A673 (cell line): ENCODE measurements around the gene LPP. TPM values are rescaled to one million over a fixed set of nuclear protein-coding genes. Genes with fewer than 3 reads are reported as not detected.

Source experiments
- BruUV-seq: library from RNA; stranded (reverse); fragments of 400-500 nt; replicated peaks from 2 replicates; lab custom pipeline; 2021; lab: Mats Ljungman, UMichigan
- CTCF ChIA-PET: fragments of 300-600 bp; sonication (Branson Sonifier 250); formaldehyde crosslinking; loops from one replicate; lab custom pipeline; 2022; ENCODE audit warnings: antibody characterized with exemption; lab: Charles Lee
- POLR2A ChIA-PET: fragments of 300-600 bp; sonication (Branson Sonifier 250); formaldehyde crosslinking; loops from one replicate; lab custom pipeline; 2022; ENCODE audit warnings: antibody characterized with exemption; ENCODE audit not compliant: low non-redundant PET; lab: Charles Lee
- DNase-seq: peaks from one replicate; pipeline ENCODE4 v3.0.0-alpha.2; 2015; ENCODE audit warnings: low spot score
- H3K27ac ChIP-seq: fragments of 200-600 bp; sonication (generic); 2 replicates; pipeline ENCODE4 v1.5.1; 2016; ENCODE audit warnings: mixed run types, low read depth, mild to moderate bottlenecking, mixed read lengths, antibody characterized with exemption, low read length; ENCODE audit not compliant: poor library complexity, severe bottlenecking
- H3K27me3 ChIP-seq: fragments of 200-600 bp; sonication (generic); replicated peaks from 2 replicates; pipeline ENCODE4 v1.6.1; 2017; ENCODE audit warnings: mixed run types, low read depth, mild to moderate bottlenecking, mixed read lengths, antibody characterized with exemption, low read length; ENCODE audit not compliant: insufficient read depth, poor library complexity
- H3K36me3 ChIP-seq: fragments of 200-600 bp; sonication (generic); 2 replicates; pipeline ENCODE4 v1.6.1; 2016; ENCODE audit warnings: mixed run types, mild to moderate bottlenecking, mixed read lengths, antibody characterized with exemption, low read length; ENCODE audit not compliant: insufficient read depth, poor library complexity, severe bottlenecking
- H3K4me1 ChIP-seq: fragments of 200-600 bp; sonication (generic); 2 replicates; pipeline ENCODE4 v1.6.1; 2017; ENCODE audit warnings: mixed run types, mild to moderate bottlenecking, mixed read lengths, antibody characterized with exemption, low read length; ENCODE audit not compliant: insufficient read depth, poor library complexity, severe bottlenecking
- H3K4me3 ChIP-seq: fragments of 200-600 bp; sonication (generic); 2 replicates; pipeline ENCODE4 v1.5.1; 2016; ENCODE audit warnings: low read depth, mixed run types, mild to moderate bottlenecking, mixed read lengths, low read length; ENCODE audit not compliant: poor library complexity, severe bottlenecking
- H3K9me3 ChIP-seq: fragments of 200-600 bp; sonication (generic); 2 replicates; pipeline ENCODE4 v1.6.1; 2016; ENCODE audit warnings: mixed run types, low read depth, mild to moderate bottlenecking, mixed read lengths, antibody characterized with exemption, low read length; ENCODE audit not compliant: poor library complexity, severe bottlenecking
- CTCF ChIP-seq: fragments of 300-800, 200-600 bp; sonication (generic); conservative IDR thresholded peaks from 2 replicates; pipeline ENCODE4 v1.5.1; 2017; ENCODE audit warnings: low read depth, mild to moderate bottlenecking, antibody characterized with exemption, low read length, moderate library complexity, mixed read lengths
- EZH2 ChIP-seq: fragments of 200-600 bp; sonication (generic); IDR thresholded peaks from 2 replicates; pipeline ENCODE4 v1.6.1; 2017; ENCODE audit warnings: borderline replicate concordance, low read depth, mild to moderate bottlenecking, mixed read lengths, antibody characterized with exemption, low read length; ENCODE audit not compliant: poor library complexity, severe bottlenecking
- intact Hi-C: fragments of 100-400 bp; cut with micrococcal nuclease; formaldehyde crosslinking; loops from one replicate; pipeline ENCODE4 v1.10.0; 2022; ENCODE audit not compliant: unreplicated experiment
- total RNA-seq: library from RNA; stranded (reverse); gene quantifications from 2 replicates; pipeline ENCODE4 v1.2.3, GENCODE V29; 2021

The LPP gene
- total RNA-seq, 1 experiment from 2014 or later, result 39.7 TPM

GRCh38 chr3:188889054-188889491 is 735.1 kb downstream of the LPP start:
- Histone ChIP-seq H3K4me1 (no peaks in the 10 kb centered on the region), H3K27me3 (no peaks in the 10 kb centered on the region), H3K36me3 (no peaks in the 10 kb centered on the region), H3K9me3 (no peaks in the 10 kb centered on the region), H3K4me3 (no peak overlapping the region), H3K27ac (no peak overlapping the region)
- intact Hi-C loops, result no loop called here
- ChIA-PET CTCF (no interaction called here), POLR2A (no interaction called here)
- no peak for TF ChIP-seq CTCF
- TF ChIP-seq EZH2, result no peak
- DNase-seq, result no peak
- BruUV-seq, result no TSS peak

- POLR2A ChIA-PET, result no interaction called here
Measured at GRCh38 chr3:188890572-188891270, 736.8 kb downstream of the LPP start.

GRCh38 chr3:188899881-188900280 is 745.9 kb downstream of the LPP start:
- no peaks in the 10 kb centered on the region for H3K36me3 ChIP-seq

More at GRCh38 chr3:188890572-188891270, 736.8 kb downstream of the LPP start:
- Histone ChIP-seq H3K36me3 (no peaks in the 10 kb centered on the region), H3K27me3 (no peaks in the 10 kb centered on the region), H3K9me3 (no peaks in the 10 kb centered on the region), H3K27ac (no peak overlapping the region), H3K4me1 (no peaks in the 10 kb centered on the region), H3K4me3 (no peak overlapping the region)
- intact Hi-C loops, result no loop called here
- TF ChIP-seq CTCF (no peak), EZH2 (no peak)
- peak; percentile 29 for DNase-seq
- BruUV-seq, result no TSS peak
- CTCF ChIA-PET, result no interaction called here

More at GRCh38 chr3:188899881-188900280, 745.9 kb downstream of the LPP start:
- ChIA-PET CTCF (interaction anchor here (0.5 kb wide), 1 partner anchor 1007 kb away, joined by 5 read pairs; no protein-coding TSS in a partner anchor), POLR2A (interaction anchor here (0.6 kb wide), 1 partner anchor 1154 kb away, joined by 6 read pairs; the partner anchor contains the start of gene BCL6)
- DNase-seq, result no peak
- Histone ChIP-seq H3K27me3 (no peaks in the 10 kb centered on the region), H3K4me1 (peaks cover 9% of the 10 kb centered on the region), H3K4me3 (no peak overlapping the region), H3K27ac (no peak overlapping the region), H3K9me3 (no peaks in the 10 kb centered on the region)
- no TSS peak for BruUV-seq
- intact Hi-C loops, result no loop called here
- no peak for TF ChIP-seq CTCF
